Keratinocyte (primary cell): ENCODE measurements around the gene RNF166. TPM values are rescaled to one million over a fixed set of nuclear protein-coding genes. Genes with fewer than 3 reads are reported as not detected.

Source experiments
- DNase-seq: peaks from one replicate; pipeline ENCODE4 v3.0.0-alpha.2; 2011; ENCODE audit warnings: low read depth, missing footprints, low spot score
- FAIRE-seq: peaks from 2 replicates; lab custom pipeline; 2011; peaks lifted over from hg19 to GRCh38; lab: Jason Lieb, UNC
- H2AFZ ChIP-seq: 2 replicates; pipeline ENCODE4 v1.6.0; 2012; ENCODE audit warnings: low read length, control low read depth, inconsistent platforms; ENCODE audit not compliant: control insufficient read depth
- H3K27ac ChIP-seq: 2 replicates; pipeline ENCODE4 v1.5.1; 2011; ENCODE audit warnings: low read length; ENCODE audit not compliant: control insufficient read depth, insufficient read depth
- H3K27me3 ChIP-seq: 3 replicates; pipeline ENCODE4 v1.6.0; 2011; ENCODE audit warnings: low read length; ENCODE audit not compliant: control insufficient read depth, insufficient read depth; ENCODE audit errors: extremely low read depth
- H3K36me3 ChIP-seq, 2 experiments: 2 replicates in 1 of 2; 3 replicates in 1 of 2; pipeline ENCODE4 v1.5.1; 2011; ENCODE audit warnings: low read length in 2 of 2, mild to moderate bottlenecking in 1 of 2; ENCODE audit not compliant: control insufficient read depth in 2 of 2, insufficient read depth in 2 of 2; ENCODE audit errors: extremely low read depth in 1 of 2
- H3K4me1 ChIP-seq: 3 replicates; pipeline ENCODE4 v1.5.1; 2011; ENCODE audit warnings: low read length; ENCODE audit not compliant: control insufficient read depth, insufficient read depth; ENCODE audit errors: extremely low read depth
- H3K4me2 ChIP-seq: 3 replicates; pipeline ENCODE4 v1.6.0; 2011; ENCODE audit warnings: low read depth, low read length; ENCODE audit not compliant: control insufficient read depth, insufficient read depth; ENCODE audit errors: extremely low read depth
- H3K4me3 ChIP-seq, 3 experiments: fragments of 200-600 bp in 1 of 3; sonication (generic) in 1 of 3; 2 replicates in 2 of 3; 3 replicates in 1 of 3; pipeline ENCODE4 v1.5.1; 2011 to 2016; ENCODE audit warnings: low read length in 3 of 3, mild to moderate bottlenecking in 3 of 3, control low read depth in 2 of 3, inconsistent platforms in 1 of 3, low read depth in 1 of 3, mixed read lengths in 1 of 3, mixed run types in 1 of 3, moderate library complexity in 1 of 3; ENCODE audit not compliant: control insufficient read depth in 2 of 3, insufficient read depth in 2 of 3; ENCODE audit errors: extremely low read depth in 1 of 3
- H3K79me2 ChIP-seq: 2 replicates; pipeline ENCODE4 v1.6.0; 2012; ENCODE audit warnings: low read length; ENCODE audit not compliant: control insufficient read depth, insufficient read depth
- H3K9ac ChIP-seq: 3 replicates; pipeline ENCODE4 v1.6.0; 2011; ENCODE audit warnings: low read length; ENCODE audit not compliant: control insufficient read depth, insufficient read depth; ENCODE audit errors: extremely low read depth
- H3K9me1 ChIP-seq: 3 replicates; pipeline ENCODE4 v1.6.0; 2011; ENCODE audit warnings: low read length; ENCODE audit not compliant: control insufficient read depth, insufficient read depth; ENCODE audit errors: extremely low read depth
- H3K9me3 ChIP-seq: 2 replicates; pipeline ENCODE4 v1.5.1; 2012; ENCODE audit warnings: low read depth, low read length; ENCODE audit not compliant: control insufficient read depth
- H4K20me1 ChIP-seq: 3 replicates; pipeline ENCODE4 v1.6.0; 2011; ENCODE audit warnings: low read length; ENCODE audit not compliant: control insufficient read depth, insufficient read depth; ENCODE audit errors: extremely low read depth
- EZH2 ChIP-seq: IDR thresholded peaks from one replicate; pipeline ENCODE4 v1.6.1; 2012; ENCODE audit warnings: inconsistent platforms, mild to moderate bottlenecking, low read length, moderate library complexity
- dilution Hi-C: fragments of 300-500 bp; cut with MboI; formaldehyde crosslinking; loops from one replicate; pipeline ENCODE4 v1.7.0; 2020; ENCODE audit warnings: low sequenced_read_pairs; ENCODE audit not compliant: extremely low pct_ligation_motif_present
- polyA plus RNA-seq, 5 experiments: library from polyadenylated mRNA; depleted of rRNA in 3 of 5; stranded (reverse) in 3 of 5; stranded (forward) in 1 of 5; unstranded in 1 of 5; fragments of >200 nt; gene quantifications; 1 replicate in 1 of 5; 2 replicates in 3 of 5; 3 replicates in 1 of 5; pipeline versions ENCODE4 v1.2.1 to v1.2.3, GENCODE V29; 2011 to 2012; ENCODE audit warnings: missing spikeins in 2 of 5, low read depth in 1 of 5, low replicate concordance in 1 of 5
- TF ChIP-seq, protein P1 (sequence below), 3 experiments: IDR thresholded peaks in 1 of 3; conservative IDR thresholded peaks in 1 of 3; optimal IDR thresholded peaks in 1 of 3; 2 replicates in 2 of 3; 3 replicates in 1 of 3; pipeline versions ENCODE3 to v1.5.1; 2011; ENCODE audit warnings: low read length in 3 of 3, mild to moderate bottlenecking in 3 of 3, moderate library complexity in 2 of 3, control low read depth in 1 of 3, inconsistent platforms in 1 of 3; ENCODE audit not compliant: insufficient read depth in 2 of 3; ENCODE audit errors: extremely low read depth in 1 of 3

RNF166 gene
- polyA plus RNA-seq, 1 donor (not counting 4 experiments of a cell fraction or from before 2014, with no cell fraction given), result 3.4 TPM

DNA sequence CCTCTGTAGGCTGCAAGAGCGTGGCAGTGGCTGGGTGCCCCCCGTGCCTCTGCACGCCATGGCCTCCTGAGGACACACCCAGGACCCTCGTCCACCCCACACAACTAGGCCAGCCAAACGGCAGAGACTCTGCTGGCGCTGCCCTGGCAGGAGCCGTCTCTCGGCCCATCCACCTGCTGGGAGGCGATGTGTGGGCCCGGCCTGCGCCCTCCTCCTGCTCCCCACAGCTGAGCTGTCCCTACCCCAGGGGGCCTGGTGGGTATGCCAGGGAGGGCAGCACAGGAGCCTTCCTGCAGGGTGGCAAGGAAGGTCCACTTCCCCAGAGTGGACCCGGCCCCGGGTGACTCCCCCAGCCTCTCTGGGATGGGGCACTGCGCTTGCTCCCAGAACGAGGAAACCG, 7.0 kb downstream of the RNF166 start:
- Histone ChIP-seq H3K9me3 (no peaks in the 10 kb centered on the region), H3K9ac (no peak overlapping the region), H3K36me3 (peaks cover 2 to 4% of the 10 kb centered on the region in 2 experiments), H2AFZ (no peak overlapping the region), H3K4me3 (no peak overlapping the region), H3K79me2 (no peaks in the 10 kb centered on the region), H4K20me1 (no peaks in the 10 kb centered on the region), H3K27me3 (peaks cover 9% of the 10 kb centered on the region), H3K27ac (no peak overlapping the region), H3K9me1 (no peaks in the 10 kb centered on the region), H3K4me2 (no peak overlapping the region), H3K4me1 (no peaks in the 10 kb centered on the region)
- dilution Hi-C loops, result no loop called here
- no peak for FAIRE-seq
- no peak for DNase-seq
- TF ChIP-seq, protein P1, sequence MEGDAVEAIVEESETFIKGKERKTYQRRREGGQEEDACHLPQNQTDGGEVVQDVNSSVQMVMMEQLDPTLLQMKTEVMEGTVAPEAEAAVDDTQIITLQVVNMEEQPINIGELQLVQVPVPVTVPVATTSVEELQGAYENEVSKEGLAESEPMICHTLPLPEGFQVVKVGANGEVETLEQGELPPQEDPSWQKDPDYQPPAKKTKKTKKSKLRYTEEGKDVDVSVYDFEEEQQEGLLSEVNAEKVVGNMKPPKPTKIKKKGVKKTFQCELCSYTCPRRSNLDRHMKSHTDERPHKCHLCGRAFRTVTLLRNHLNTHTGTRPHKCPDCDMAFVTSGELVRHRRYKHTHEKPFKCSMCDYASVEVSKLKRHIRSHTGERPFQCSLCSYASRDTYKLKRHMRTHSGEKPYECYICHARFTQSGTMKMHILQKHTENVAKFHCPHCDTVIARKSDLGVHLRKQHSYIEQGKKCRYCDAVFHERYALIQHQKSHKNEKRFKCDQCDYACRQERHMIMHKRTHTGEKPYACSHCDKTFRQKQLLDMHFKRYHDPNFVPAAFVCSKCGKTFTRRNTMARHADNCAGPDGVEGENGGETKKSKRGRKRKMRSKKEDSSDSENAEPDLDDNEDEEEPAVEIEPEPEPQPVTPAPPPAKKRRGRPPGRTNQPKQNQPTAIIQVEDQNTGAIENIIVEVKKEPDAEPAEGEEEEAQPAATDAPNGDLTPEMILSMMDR (optimal IDR thresholded peaks at IDR 0.05 in 1 of 3, IDR thresholded peaks at IDR 0.05 in 1 of 3, conservative IDR thresholded peaks at IDR 0.05 in 1 of 3; ENCODE audit: extremely low read depth in 1 of 3, insufficient read depth in 2 of 3, low read length in 3 of 3), result no peak
- no peak for TF ChIP-seq EZH2

- Histone ChIP-seq H2AFZ (no peak overlapping the region), H3K27ac (no peak overlapping the region), H3K36me3 (peaks cover 2 to 4% of the 10 kb centered on the region in 2 experiments), H4K20me1 (no peaks in the 10 kb centered on the region), H3K9me3 (no peaks in the 10 kb centered on the region), H3K79me2 (no peaks in the 10 kb centered on the region), H3K9me1 (no peaks in the 10 kb centered on the region), H3K4me1 (no peaks in the 10 kb centered on the region), H3K4me3 (no peak overlapping the region), H3K27me3 (peaks cover 14% of the 10 kb centered on the region), H3K9ac (no peak overlapping the region), H3K4me2 (no peak overlapping the region)
- no peak for TF ChIP-seq EZH2
- TF ChIP-seq, protein P1 (optimal IDR thresholded peaks at IDR 0.05 in 1 of 3, IDR thresholded peaks at IDR 0.05 in 1 of 3, conservative IDR thresholded peaks at IDR 0.05 in 1 of 3; ENCODE audit: extremely low read depth in 1 of 3, insufficient read depth in 2 of 3, low read length in 3 of 3), result no peak
- no peak for FAIRE-seq
- DNase-seq, result no peak
- dilution Hi-C loops, result no loop called here
These were observed 7.6 kb downstream of the RNF166 start for GRCh38 chr16:88698646-88699045.
